H9 (cell line): Measurements from ENCODE around the gene TM9SF4. TPM values are rescaled to one million over a fixed set of nuclear protein-coding genes. Genes with fewer than 3 reads are reported as not detected.

Experiments used
- DNase-seq: peaks from one replicate; pipeline ENCODE4 v3.0.0-alpha.2; 2017
- H2AFZ ChIP-seq: one replicate; pipeline ENCODE4 v1.6.1; 2013; ENCODE audit warnings: mild to moderate bottlenecking, low read length, control low read depth, moderate library complexity
- H2AK5ac ChIP-seq: 2 replicates; pipeline ENCODE4 v1.6.1; 2013; ENCODE audit warnings: low read length, control low read depth, mixed read lengths; ENCODE audit not compliant: insufficient read length
- H2BK120ac ChIP-seq: one replicate; pipeline ENCODE4 v1.6.1; 2013; ENCODE audit warnings: low read depth, mild to moderate bottlenecking, low read length, control low read depth, inconsistent platforms; ENCODE audit not compliant: poor library complexity, severe bottlenecking
- H2BK12ac ChIP-seq: 2 replicates; pipeline ENCODE4 v1.6.1; 2013; ENCODE audit warnings: low read length, control low read depth, mixed read lengths, low read depth; ENCODE audit not compliant: insufficient read length
- H2BK15ac ChIP-seq: 2 replicates; pipeline ENCODE4 v1.6.1; 2013; ENCODE audit warnings: low read depth, low read length, control low read depth
- H2BK20ac ChIP-seq: one replicate; pipeline ENCODE4 v1.6.1; 2013; ENCODE audit warnings: low read depth, mild to moderate bottlenecking, low read length, control low read depth, inconsistent platforms; ENCODE audit not compliant: poor library complexity, severe bottlenecking
- H2BK5ac ChIP-seq: 2 replicates; pipeline ENCODE4 v1.6.1; 2013; ENCODE audit warnings: low read length, control low read depth, mixed read lengths; ENCODE audit not compliant: insufficient read length
- H3K14ac ChIP-seq: 2 replicates; pipeline ENCODE4 v1.6.1; 2013; ENCODE audit warnings: low read length, control low read depth; ENCODE audit not compliant: insufficient read depth
- H3K18ac ChIP-seq: 2 replicates; pipeline ENCODE4 v1.6.1; 2013; ENCODE audit warnings: low read depth, mild to moderate bottlenecking, mixed read lengths, low read length, control low read depth; ENCODE audit not compliant: insufficient read length
- H3K23ac ChIP-seq: 2 replicates; pipeline ENCODE4 v1.6.1; 2013; ENCODE audit warnings: low read length, control low read depth, mixed read lengths, low read depth; ENCODE audit not compliant: insufficient read length
- H3K23me2 ChIP-seq: 2 replicates; pipeline ENCODE4 v1.6.1; 2013; ENCODE audit warnings: low read depth, mild to moderate bottlenecking, mixed read lengths, low read length, control low read depth; ENCODE audit not compliant: insufficient read length, poor library complexity, severe bottlenecking
- H3K27ac ChIP-seq: 2 replicates; pipeline ENCODE4 v1.5.1; 2013; ENCODE audit warnings: low read length, control low read depth, mixed read lengths, low read depth; ENCODE audit not compliant: insufficient read length
- H3K27me3 ChIP-seq: 2 replicates; pipeline ENCODE4 v1.6.1; 2013; ENCODE audit warnings: low read length, control low read depth, inconsistent platforms; ENCODE audit not compliant: insufficient read depth
- H3K4ac ChIP-seq: 2 replicates; pipeline ENCODE4 v1.6.1; 2013; ENCODE audit warnings: low read depth, mild to moderate bottlenecking, control low read depth, inconsistent platforms, low read length, moderate library complexity
- H3K4me1 ChIP-seq: 2 replicates; pipeline ENCODE4 v1.6.1; 2013; ENCODE audit warnings: low read length, control low read depth, inconsistent platforms; ENCODE audit not compliant: insufficient read depth
- H3K4me2 ChIP-seq: 2 replicates; pipeline ENCODE4 v1.6.1; 2013; ENCODE audit warnings: low read length, control low read depth, mixed read lengths; ENCODE audit not compliant: insufficient read length, insufficient read depth
- H3K56ac ChIP-seq: 2 replicates; pipeline ENCODE4 v1.6.1; 2013; ENCODE audit warnings: low read depth, mild to moderate bottlenecking, mixed read lengths, low read length, control low read depth; ENCODE audit not compliant: insufficient read length
- H3K79me1 ChIP-seq: 2 replicates; pipeline ENCODE4 v1.6.1; 2013; ENCODE audit warnings: low read depth, mild to moderate bottlenecking, moderate library complexity, low read length, control low read depth, inconsistent platforms; ENCODE audit not compliant: insufficient read depth, poor library complexity, severe bottlenecking
- H3K79me2 ChIP-seq: 2 replicates; pipeline ENCODE4 v1.6.1; 2013; ENCODE audit warnings: low read length, control low read depth, inconsistent platforms; ENCODE audit not compliant: insufficient read depth
- H3K9ac ChIP-seq: 2 replicates; pipeline ENCODE4 v1.6.1; 2013; ENCODE audit warnings: low read length, control low read depth, mixed read lengths; ENCODE audit not compliant: insufficient read length; ENCODE audit errors: extremely low read depth
- H3K9me3 ChIP-seq: one replicate; pipeline ENCODE4 v1.6.1; 2013; ENCODE audit warnings: low read depth, low read length, inconsistent platforms; ENCODE audit not compliant: control insufficient read depth
- H3T11ph ChIP-seq: one replicate; pipeline ENCODE4 v1.6.1; 2013; ENCODE audit warnings: mild to moderate bottlenecking, low read length, control low read depth, inconsistent platforms
- H4K20me1 ChIP-seq: one replicate; pipeline ENCODE4 v1.6.1; 2013; ENCODE audit not compliant: control insufficient read depth, insufficient read length, insufficient read depth
- H4K5ac ChIP-seq: 2 replicates; pipeline ENCODE4 v1.6.1; 2013; ENCODE audit warnings: low read depth, mild to moderate bottlenecking, mixed read lengths, low read length, control low read depth; ENCODE audit not compliant: insufficient read length
- H4K8ac ChIP-seq: replicated peaks from 2 replicates; pipeline ENCODE4 v1.6.1; 2013; ENCODE audit warnings: low read length, control low read depth, mixed read lengths, low read depth; ENCODE audit not compliant: insufficient read length
- H4K91ac ChIP-seq: 2 replicates; pipeline ENCODE4 v1.6.1; 2013; ENCODE audit warnings: low read depth, mild to moderate bottlenecking, moderate library complexity, mixed read lengths, low read length, control low read depth; ENCODE audit not compliant: insufficient read length
- H3K27ac Mint-ChIP-seq, 3 experiments: 2 replicates in 2 of 3; 3 replicates in 1 of 3; pipeline ENCODE4 v1.8.0; 2020 to 2021; ENCODE audit warnings: mixed read lengths in 3 of 3, mild to moderate bottlenecking in 1 of 3, moderate library complexity in 1 of 3
- H3K27me3 Mint-ChIP-seq: 2 replicates; pipeline ENCODE4 v1.8.0; 2021; ENCODE audit warnings: low read depth, mild to moderate bottlenecking, moderate library complexity, mixed read lengths
- H3K36me3 Mint-ChIP-seq, 3 experiments: 2 replicates in 2 of 3; 3 replicates in 1 of 3; pipeline ENCODE4 v1.8.0; 2020 to 2021; ENCODE audit warnings: low read depth in 3 of 3, mixed read lengths in 3 of 3; ENCODE audit not compliant: insufficient read depth in 1 of 3
- H3K4me1 Mint-ChIP-seq, 2 experiments: 2 replicates each; pipeline ENCODE4 v1.8.0; 2020; ENCODE audit warnings: mixed read lengths in 2 of 2
- H3K4me3 Mint-ChIP-seq, 2 experiments: 2 replicates in 1 of 2; 3 replicates in 1 of 2; pipeline ENCODE4 v1.8.0; 2020 to 2021; ENCODE audit warnings: mild to moderate bottlenecking in 2 of 2, mixed read lengths in 2 of 2, moderate library complexity in 1 of 2
- H3K9me3 Mint-ChIP-seq, 2 experiments: 2 replicates in 1 of 2; 3 replicates in 1 of 2; pipeline ENCODE4 v1.8.0; 2020; ENCODE audit warnings: mild to moderate bottlenecking in 2 of 2, mixed read lengths in 2 of 2, moderate library complexity in 1 of 2
- CTCF ChIP-seq: fragments of 200-600 bp; sonication (generic); conservative IDR thresholded peaks from 3 replicates; pipeline ENCODE4 v1.8.0; 2021; ENCODE audit warnings: antibody characterized with exemption, mild to moderate bottlenecking
- WGBS: extraction: QIAGEN DNeasy Blood & Tissue Kit; methylation state at CpG from one replicate; pipeline ENCODE4 v1.1.7; 2013; ENCODE audit warnings: missing lambda C conversion rate, low lambda C conversion rate, mixed read lengths; ENCODE audit not compliant: insufficient read length; ENCODE audit errors: extremely low coverage; 5-methylcytosine and 5-hydroxymethylcytosine counted together
- total RNA-seq: library from RNA; stranded (reverse); gene quantifications from 2 replicates; pipeline ENCODE4 v1.2.1, GENCODE V29; 2021

Gene TM9SF4
- total RNA-seq, 1 experiment from 2014 or later: 62.3 TPM

- peaks cover 12 to 18% (median 14%) of the 10 kb centered on the region in 3 experiments for H3K36me3 Mint-ChIP-seq
- H2BK5ac ChIP-seq: no peak overlapping the region
- H2AK5ac ChIP-seq: no peak overlapping the region
- H3K4me1 ChIP-seq: no peaks in the 10 kb centered on the region; the same call in 1 of the 2 replicates
- H4K20me1 ChIP-seq: no peaks in the 10 kb centered on the region
- H3K4me3 Mint-ChIP-seq: no peak overlapping the region
- no peak overlapping the region for H3K23ac ChIP-seq
- no peak overlapping the region for H2BK20ac ChIP-seq
- peaks cover 12 to 17% of the 10 kb centered on the region in 2 experiments for H3K4me1 Mint-ChIP-seq
- H3K18ac ChIP-seq: no peak overlapping the region
- H2BK120ac ChIP-seq: no peak overlapping the region
- H2BK15ac ChIP-seq: no peak overlapping the region
- no peak overlapping the region for H3T11ph ChIP-seq
- H3K27ac ChIP-seq: no peak overlapping the region
- H2AFZ ChIP-seq: no peak overlapping the region
- no peak overlapping the region for H4K5ac ChIP-seq
- no peaks in the 10 kb centered on the region; the same call in 1 of the 2 replicates for H3K79me2 ChIP-seq
- no peak for TF ChIP-seq CTCF
- H4K8ac ChIP-seq: no peak overlapping the region
- no peak overlapping the region for H3K27ac Mint-ChIP-seq
- H3K9me3 ChIP-seq: no peaks in the 10 kb centered on the region
- no peak for DNase-seq
- no peak overlapping the region for H3K56ac ChIP-seq
- no peaks in the 10 kb centered on the region for H3K27me3 Mint-ChIP-seq
- H3K4me2 ChIP-seq: no peak overlapping the region
- no peak overlapping the region for H3K4ac ChIP-seq
- no peak overlapping the region for H3K9ac ChIP-seq
- H3K79me1 ChIP-seq: peaks cover 5% of the 10 kb centered on the region
- peaks cover 5% of the 10 kb centered on the region in 2 experiments; a peak in 4 of 5 replicates for H3K9me3 Mint-ChIP-seq
- no peaks in the 10 kb centered on the region for H3K27me3 ChIP-seq
- H2BK12ac ChIP-seq: no peak overlapping the region
- no peak overlapping the region for H4K91ac ChIP-seq
- no peaks in the 10 kb centered on the region for H3K23me2 ChIP-seq
- H3K14ac ChIP-seq: no peak overlapping the region
- WGBS: no CpG with 5 or more reads among the region's 2 CpGs
Observed at GRCh38 chr20:32128167-32128566, 18.7 kb downstream of the TM9SF4 start.
